ENCODE data around the gene TMEM145.

The TMEM145 gene

DNA sequence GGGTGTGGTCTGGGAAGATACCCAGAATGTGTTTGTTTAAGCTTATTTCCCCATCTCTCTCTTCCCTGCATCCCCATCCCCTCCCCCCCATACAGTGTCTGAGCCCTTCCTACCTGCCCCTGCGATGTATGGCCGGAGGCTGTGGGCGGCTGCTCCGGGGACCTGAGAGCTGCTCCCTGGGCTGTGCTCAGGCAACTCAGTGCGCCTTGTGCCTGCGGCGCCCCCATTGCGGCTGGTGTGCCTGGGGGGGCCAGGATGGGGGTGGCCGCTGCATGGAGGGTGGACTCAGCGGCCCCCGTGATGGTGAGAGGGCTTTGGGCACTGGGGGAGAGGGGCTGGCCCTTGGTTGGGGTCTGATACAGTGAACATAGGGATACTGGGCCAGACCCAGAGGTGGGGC, 55.3 kb downstream of the TMEM145 start:
- no peaks in the 10 kb centered on the region for H3K4me1 ChIP-seq
- no peak for DNase-seq (ENCODE audit: low spot score in 2 of 2)
- H3K9me3 ChIP-seq = no peaks in the 10 kb centered on the region
- H3K4me3 ChIP-seq = no peak overlapping the region
- H3K36me3 ChIP-seq (replicated peaks) = peaks cover 7% of the 10 kb centered on the region
- no peaks in the 10 kb centered on the region for H3K27me3 ChIP-seq (ENCODE audit: low read depth)
- in situ Hi-C loops (cut with MboI; ENCODE audit: low sequenced_read_pairs) = no loop called here

DNA sequence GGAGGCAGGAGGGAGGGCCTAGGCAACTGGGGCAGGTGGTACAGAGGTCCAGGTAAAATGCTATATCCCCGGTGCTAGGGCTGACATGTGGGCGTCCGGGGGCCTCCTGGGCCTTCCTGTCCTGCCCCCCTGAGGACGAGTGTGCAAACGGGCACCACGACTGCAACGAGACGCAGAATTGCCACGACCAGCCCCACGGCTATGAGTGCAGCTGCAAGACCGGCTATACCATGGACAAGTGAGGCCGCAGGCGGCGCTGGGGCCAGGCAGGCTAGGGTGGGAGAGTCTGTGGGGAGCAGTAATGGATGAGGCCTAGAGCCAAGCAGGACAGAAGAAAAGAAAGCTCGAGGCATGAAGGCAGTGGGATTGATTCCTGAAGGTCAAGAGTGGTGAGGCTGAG, 55.7 kb downstream of the TMEM145 start:
- no peaks in the 10 kb centered on the region for H3K9me3 ChIP-seq
- no peaks in the 10 kb centered on the region for H3K4me1 ChIP-seq
- DNase-seq (ENCODE audit: low spot score in 2 of 2) = no peak
- no peaks in the 10 kb centered on the region for H3K27me3 ChIP-seq (ENCODE audit: low read depth)
- in situ Hi-C loops (cut with MboI; ENCODE audit: low sequenced_read_pairs) = no loop called here
- H3K36me3 ChIP-seq (replicated peaks) = peaks cover 3% of the 10 kb centered on the region
- no peak overlapping the region for H3K4me3 ChIP-seq

DNA sequence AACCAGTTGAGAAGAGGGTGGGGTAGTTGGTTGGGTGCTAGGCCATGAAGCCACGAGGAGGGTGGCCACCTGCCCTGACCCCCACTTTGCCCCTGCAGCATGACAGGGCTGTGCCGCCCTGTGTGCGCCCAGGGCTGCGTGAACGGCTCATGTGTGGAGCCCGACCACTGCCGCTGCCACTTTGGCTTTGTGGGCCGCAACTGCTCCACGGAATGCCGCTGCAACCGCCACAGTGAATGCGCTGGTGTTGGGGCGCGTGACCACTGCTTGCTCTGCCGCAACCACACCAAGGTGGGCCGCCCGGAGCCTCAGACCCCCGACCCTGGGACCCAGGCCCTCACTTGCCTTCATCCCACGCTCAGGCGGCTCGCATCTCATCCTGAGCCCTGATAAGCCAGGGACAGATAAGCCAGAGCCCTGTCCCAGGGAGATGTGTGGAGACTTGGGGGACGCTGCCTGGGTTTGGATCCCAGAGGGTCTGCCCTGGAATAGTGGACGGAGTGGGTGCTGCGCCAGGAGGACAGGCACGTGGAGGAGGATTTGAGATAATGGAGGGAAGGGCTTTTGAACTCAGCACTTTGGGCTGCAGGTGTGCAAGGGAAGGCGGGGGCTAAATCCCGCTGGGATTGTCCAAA, 56.4 kb downstream of the TMEM145 start:
- no peak overlapping the region for H3K4me3 ChIP-seq
- H3K36me3 ChIP-seq (replicated peaks) = peaks cover 2% of the 10 kb centered on the region; the same call in 1 of the 2 replicates
- H3K27me3 ChIP-seq (ENCODE audit: low read depth) = no peaks in the 10 kb centered on the region
- in situ Hi-C loops (cut with MboI; ENCODE audit: low sequenced_read_pairs) = no loop called here
- H3K9me3 ChIP-seq = no peaks in the 10 kb centered on the region
- DNase-seq (ENCODE audit: low spot score in 2 of 2) = no peak
- no peaks in the 10 kb centered on the region for H3K4me1 ChIP-seq

DNA sequence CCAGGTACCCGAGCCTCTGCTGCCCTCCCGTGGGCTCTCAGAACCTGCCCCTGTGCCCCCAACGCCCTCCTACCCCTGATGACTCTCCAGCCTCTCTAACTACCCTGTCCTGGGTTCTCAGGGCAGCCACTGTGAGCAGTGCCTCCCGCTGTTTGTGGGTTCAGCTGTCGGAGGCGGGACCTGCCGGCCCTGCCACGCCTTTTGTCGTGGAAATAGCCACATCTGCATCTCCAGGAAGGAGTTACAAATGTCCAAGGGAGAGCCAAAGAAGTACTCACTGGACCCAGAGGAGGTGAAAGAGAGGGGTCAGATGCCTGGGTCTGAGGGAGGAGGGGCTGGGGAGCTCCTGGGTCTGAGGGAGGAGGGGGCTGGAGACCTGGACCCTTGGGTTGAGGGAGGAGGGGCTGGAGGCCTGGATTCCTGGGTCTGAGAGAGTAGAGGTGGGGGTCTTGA, 57.0 kb downstream of the TMEM145 start:
- in situ Hi-C loops (cut with MboI; ENCODE audit: low sequenced_read_pairs) = no loop called here
- Histone ChIP-seq H3K27me3 (ENCODE audit: low read depth) (no peaks in the 10 kb centered on the region), H3K4me3 (no peak overlapping the region), H3K9me3 (no peaks in the 10 kb centered on the region), H3K4me1 (no peaks in the 10 kb centered on the region), H3K36me3 (replicated peaks) (peaks cover 8% of the 10 kb centered on the region; the same call in 1 of the 2 replicates)
- no peak for DNase-seq (ENCODE audit: low spot score in 2 of 2)

DNA sequence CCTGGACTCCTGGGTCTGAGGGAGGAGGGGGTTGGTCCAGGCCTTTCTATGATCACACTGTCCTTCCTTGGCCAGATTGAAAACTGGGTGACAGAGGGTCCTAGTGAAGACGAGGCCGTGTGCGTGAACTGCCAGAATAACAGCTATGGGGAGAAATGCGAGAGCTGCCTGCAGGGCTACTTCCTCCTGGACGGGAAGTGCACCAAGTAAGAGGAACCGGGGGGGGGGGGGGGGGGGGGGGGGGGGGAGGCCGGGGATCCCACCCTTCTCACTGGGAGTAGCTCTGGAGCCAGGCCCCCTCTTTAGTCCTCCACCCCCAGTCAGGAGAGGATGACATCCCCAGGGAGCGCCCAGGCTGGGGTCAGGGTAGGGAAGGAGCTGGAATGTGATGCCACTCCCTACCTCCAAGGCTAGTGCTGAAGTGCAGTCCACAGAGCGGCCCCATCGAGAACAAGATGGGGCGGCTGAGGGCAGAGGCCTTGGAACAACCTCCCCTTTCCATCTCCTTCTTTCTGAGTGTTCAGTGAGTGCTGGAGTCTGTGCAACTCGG, 57.6 kb downstream of the TMEM145 start:
- H3K36me3 ChIP-seq (replicated peaks) = peaks cover 8% of the 10 kb centered on the region; the same call in 1 of the 2 replicates
- in situ Hi-C loops (cut with MboI; ENCODE audit: low sequenced_read_pairs) = no loop called here
- no peaks in the 10 kb centered on the region for H3K4me1 ChIP-seq
- H3K9me3 ChIP-seq = no peaks in the 10 kb centered on the region
- H3K4me3 ChIP-seq = no peak overlapping the region
- H3K27me3 ChIP-seq (ENCODE audit: low read depth) = no peaks in the 10 kb centered on the region
- no peak for DNase-seq (ENCODE audit: low spot score in 2 of 2)
